T-helper 1 cell treated with Interleukin-12 subunit alpha and Interleukin-12 subunit beta and Interleukin-4 antibody, amounts not matched to agents 30 μg/mL and 1 μg/mL, for 36 hours (primary cell): ENCODE data around the gene ACO1.

Experiments used
- H3K27ac Mint-ChIP-seq: one replicate; pipeline ENCODE4 v1.8.0; 2021; ENCODE audit warnings: mild to moderate bottlenecking, mixed read lengths
- H3K27me3 Mint-ChIP-seq: one replicate; pipeline ENCODE4 v1.8.0; 2021; ENCODE audit warnings: low read depth, mixed read lengths
- H3K36me3 Mint-ChIP-seq: one replicate; pipeline ENCODE4 v1.8.0; 2021; ENCODE audit warnings: low read depth, mixed read lengths
- H3K4me1 Mint-ChIP-seq: one replicate; pipeline ENCODE4 v1.8.0; 2021; ENCODE audit warnings: low read depth, mixed read lengths
- H3K4me3 Mint-ChIP-seq: one replicate; pipeline ENCODE4 v1.8.0; 2021; ENCODE audit warnings: mild to moderate bottlenecking, moderate library complexity, mixed read lengths
- H3K9me3 Mint-ChIP-seq: one replicate; pipeline ENCODE4 v1.8.0; 2021; ENCODE audit warnings: mixed read lengths

The ACO1 gene

DNA sequence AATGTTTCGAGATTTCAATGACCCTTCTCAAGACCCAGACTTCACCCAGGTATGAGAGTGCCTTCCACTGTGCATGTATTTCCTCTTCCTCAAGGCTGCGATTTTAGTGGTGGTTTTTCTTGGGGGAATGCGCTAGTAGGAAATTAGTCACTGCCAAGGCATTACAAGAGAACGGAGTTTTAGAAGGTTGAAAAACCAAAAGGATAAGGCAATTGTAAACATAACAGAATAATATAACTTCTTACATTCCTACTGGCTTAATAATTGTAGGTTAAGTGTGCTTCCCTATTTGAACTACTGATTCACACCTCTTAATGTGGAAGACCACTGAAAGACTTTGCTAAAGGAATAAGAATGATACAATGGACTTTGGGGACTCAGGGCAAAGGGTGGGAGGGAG, 38.9 kb downstream of the ACO1 start:
- Mint-ChIP-seq H3K4me1 (peaks cover 4% of the 10 kb centered on the region), H3K9me3 (no peaks in the 10 kb centered on the region), H3K27me3 (no peaks in the 10 kb centered on the region), H3K27ac (no peak overlapping the region), H3K4me3 (no peak overlapping the region), H3K36me3 (peaks cover 18% of the 10 kb centered on the region)

- H3K27me3 Mint-ChIP-seq: no peaks in the 10 kb centered on the region
- no peak overlapping the region for H3K4me3 Mint-ChIP-seq
- H3K36me3 Mint-ChIP-seq: peaks cover 13% of the 10 kb centered on the region
- H3K27ac Mint-ChIP-seq: no peak overlapping the region
- H3K9me3 Mint-ChIP-seq: no peaks in the 10 kb centered on the region
- H3K4me1 Mint-ChIP-seq: peaks cover 4% of the 10 kb centered on the region
Measured at GRCh38 chr9:32424616-32425015, 40.2 kb downstream of the ACO1 start.

DNA sequence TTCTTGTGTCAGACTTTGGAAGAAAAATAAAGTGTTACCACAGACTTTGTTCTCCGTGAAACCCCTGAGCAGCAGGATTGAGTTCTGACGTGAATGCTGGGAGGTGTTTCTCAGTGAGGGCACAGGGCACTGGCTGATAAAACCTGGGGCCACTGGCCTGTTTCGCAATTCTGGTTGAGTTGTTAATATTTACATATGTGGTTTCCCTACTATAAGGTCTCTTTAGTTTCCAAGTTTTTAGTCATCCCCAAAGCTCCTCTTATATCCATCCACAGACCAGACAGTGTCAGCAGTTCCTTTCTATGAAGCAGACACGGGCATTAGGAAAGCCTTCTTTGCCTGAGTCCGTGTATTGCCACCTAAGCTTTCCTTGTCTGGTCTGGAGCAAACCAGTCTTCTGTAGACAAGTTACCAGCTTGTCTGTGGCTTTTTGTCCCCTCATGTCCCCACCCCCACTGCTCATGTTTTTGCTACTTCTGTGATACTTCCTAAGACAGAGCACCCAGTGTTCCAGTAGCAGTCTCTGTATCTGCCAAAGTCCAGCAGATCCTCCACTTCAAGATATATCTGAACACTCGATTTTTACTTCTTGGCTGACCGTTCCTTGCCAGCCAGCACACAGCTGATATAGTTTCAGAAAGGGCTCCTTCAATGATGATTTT, 42.0 kb downstream of the ACO1 start:
- H3K9me3 Mint-ChIP-seq: no peaks in the 10 kb centered on the region
- no peak overlapping the region for H3K27ac Mint-ChIP-seq
- H3K36me3 Mint-ChIP-seq: peaks cover 13% of the 10 kb centered on the region
- no peak overlapping the region for H3K4me3 Mint-ChIP-seq
- H3K27me3 Mint-ChIP-seq: no peaks in the 10 kb centered on the region
- H3K4me1 Mint-ChIP-seq: peaks cover 4% of the 10 kb centered on the region

- H3K9me3 Mint-ChIP-seq: no peaks in the 10 kb centered on the region
- H3K4me1 Mint-ChIP-seq: peaks cover 4% of the 10 kb centered on the region
- no peak overlapping the region for H3K27ac Mint-ChIP-seq
Measured at GRCh38 chr9:32427111-32427873, 42.8 kb downstream of the ACO1 start.

DNA sequence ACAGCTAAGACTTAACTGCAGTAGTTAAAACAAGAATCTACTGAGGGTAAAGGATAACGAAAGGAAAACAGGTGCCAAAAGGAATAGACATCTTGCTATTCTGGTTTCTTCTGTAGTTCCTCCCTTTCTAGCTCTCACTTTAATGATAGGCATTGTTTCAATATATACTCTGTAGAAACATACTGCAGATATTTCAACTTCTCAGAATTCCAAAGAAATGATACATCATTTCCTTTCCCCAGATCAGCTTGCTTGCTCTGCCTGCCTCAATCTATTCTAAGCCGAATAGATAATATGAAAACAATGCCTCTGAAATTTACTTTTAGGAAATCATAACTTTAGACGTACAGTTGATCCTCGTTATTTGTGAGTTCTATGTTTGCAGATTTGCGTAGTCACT, 46.3 kb downstream of the ACO1 start:
- Mint-ChIP-seq H3K27me3 (no peaks in the 10 kb centered on the region), H3K27ac (no peak overlapping the region), H3K36me3 (peaks cover 17% of the 10 kb centered on the region), H3K9me3 (no peaks in the 10 kb centered on the region), H3K4me1 (peaks cover 4% of the 10 kb centered on the region), H3K4me3 (no peak overlapping the region)

More at GRCh38 chr9:32427111-32427873, 42.8 kb downstream of the ACO1 start:
- H3K36me3 Mint-ChIP-seq: peaks cover 11% of the 10 kb centered on the region
- no peak overlapping the region for H3K4me3 Mint-ChIP-seq
- no peaks in the 10 kb centered on the region for H3K27me3 Mint-ChIP-seq

DNA sequence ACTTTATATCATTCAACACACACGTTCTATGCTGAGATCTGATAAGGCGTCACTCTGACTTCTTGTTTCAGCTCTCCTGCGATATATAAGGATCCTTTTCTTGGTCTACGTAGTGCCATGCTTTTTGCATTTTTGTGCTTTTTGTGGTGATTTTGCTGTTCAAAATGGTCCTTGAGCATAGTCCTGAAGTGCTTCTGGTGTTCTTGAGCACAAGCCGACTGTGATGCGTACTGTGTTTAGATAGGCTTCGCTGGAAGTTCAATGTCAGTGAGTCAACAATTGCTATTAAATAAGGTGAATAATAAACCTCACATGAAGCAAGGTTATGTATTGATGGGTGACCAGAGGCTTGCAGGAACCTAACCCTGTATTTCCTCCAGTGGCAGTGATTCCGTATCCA, 46.8 kb downstream of the ACO1 start:
- Mint-ChIP-seq H3K9me3 (no peaks in the 10 kb centered on the region), H3K36me3 (peaks cover 18% of the 10 kb centered on the region), H3K27me3 (no peaks in the 10 kb centered on the region), H3K4me3 (no peak overlapping the region), H3K27ac (no peak overlapping the region), H3K4me1 (peaks cover 4% of the 10 kb centered on the region)

DNA sequence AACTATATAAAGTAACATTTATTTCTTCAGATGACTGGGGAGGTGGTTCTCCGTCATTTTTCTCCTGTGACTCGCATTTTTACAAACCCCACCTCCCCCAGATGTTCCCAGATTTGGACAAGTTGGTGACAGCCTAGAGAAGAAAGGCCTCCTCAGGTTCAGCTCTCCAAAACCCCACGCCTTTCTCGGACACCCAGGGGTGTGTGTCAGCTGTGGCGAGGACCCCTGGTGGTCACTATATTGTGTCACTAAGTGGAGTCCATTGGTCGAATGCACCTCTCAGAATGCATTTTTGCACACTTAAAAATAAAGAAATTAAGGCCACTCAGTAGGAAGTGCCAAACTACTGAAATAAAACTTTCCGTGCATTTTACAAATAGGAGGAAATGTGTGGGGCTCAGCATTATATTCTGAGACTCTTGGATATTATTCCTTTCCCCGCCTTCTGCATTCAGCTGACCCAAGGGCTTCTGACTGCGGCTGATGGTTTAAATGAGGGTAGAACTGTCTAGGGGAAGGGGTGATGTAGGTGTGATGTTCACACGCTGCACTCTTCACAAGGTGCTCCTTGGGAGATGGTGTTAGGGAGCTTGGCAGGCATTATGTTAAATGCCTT, 47.6 kb downstream of the ACO1 start:
- Mint-ChIP-seq H3K36me3 (peaks cover 23% of the 10 kb centered on the region), H3K27me3 (no peaks in the 10 kb centered on the region), H3K4me1 (peaks cover 4% of the 10 kb centered on the region)

DNA sequence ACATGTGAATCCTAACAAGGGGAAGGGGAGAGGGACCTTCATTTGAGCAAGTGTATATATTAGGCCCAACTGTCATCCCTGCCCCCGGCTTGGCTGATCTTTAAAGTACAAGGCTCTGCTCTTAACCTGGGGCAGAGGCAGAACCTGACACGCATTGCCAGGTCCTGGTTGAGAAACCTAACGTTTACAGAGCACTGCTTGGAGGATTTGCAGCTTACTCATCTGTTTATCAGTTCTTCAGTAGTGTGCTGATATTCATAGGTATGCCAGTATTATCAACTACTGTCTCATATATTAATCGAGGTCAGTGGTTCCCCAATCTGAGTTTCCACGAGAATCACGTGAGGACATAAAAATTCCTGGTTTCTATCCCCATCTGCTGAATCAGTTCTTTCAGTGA, 50.4 kb downstream of the ACO1 start:
- Mint-ChIP-seq H3K36me3 (peaks cover 37% of the 10 kb centered on the region), H3K27ac (no peak overlapping the region), H3K9me3 (no peaks in the 10 kb centered on the region), H3K4me3 (no peak overlapping the region), H3K27me3 (no peaks in the 10 kb centered on the region), H3K4me1 (no peaks in the 10 kb centered on the region)

More for the DNA sequence above, 47.6 kb downstream of the ACO1 start:
- Mint-ChIP-seq H3K27ac (no peak overlapping the region), H3K9me3 (no peaks in the 10 kb centered on the region), H3K4me3 (no peak overlapping the region)

DNA sequence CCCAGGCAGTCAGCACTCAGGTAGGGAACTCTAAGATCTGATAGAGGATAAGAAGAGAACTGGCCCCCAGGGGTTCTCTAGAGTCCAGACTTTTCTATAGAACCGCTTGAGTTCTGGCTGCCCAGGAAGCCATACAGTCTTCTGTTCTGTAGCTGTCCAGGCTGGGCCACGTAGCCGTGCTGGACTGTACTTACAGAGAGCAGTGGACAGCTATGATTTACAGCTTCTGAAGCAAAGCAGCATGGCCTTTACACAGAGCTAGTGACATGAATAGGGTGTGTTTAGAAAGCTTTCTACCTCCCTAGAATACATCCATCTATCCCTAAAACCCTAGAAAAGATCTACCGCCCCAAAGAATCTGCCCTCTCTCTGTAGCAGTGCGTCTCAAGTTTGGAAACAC, 57.2 kb downstream of the ACO1 start:
- no peaks in the 10 kb centered on the region for H3K4me1 Mint-ChIP-seq
- H3K27me3 Mint-ChIP-seq: no peaks in the 10 kb centered on the region
- no peaks in the 10 kb centered on the region for H3K9me3 Mint-ChIP-seq
- no peak overlapping the region for H3K4me3 Mint-ChIP-seq
- H3K36me3 Mint-ChIP-seq: peaks cover 57% of the 10 kb centered on the region
- no peak overlapping the region for H3K27ac Mint-ChIP-seq

GRCh38 chr9:32442433-32442832, 58.0 kb downstream of the ACO1 start:
- H3K36me3 Mint-ChIP-seq: peaks cover 59% of the 10 kb centered on the region
- H3K27me3 Mint-ChIP-seq: no peaks in the 10 kb centered on the region
- no peak overlapping the region for H3K27ac Mint-ChIP-seq
- H3K9me3 Mint-ChIP-seq: no peaks in the 10 kb centered on the region
- no peak overlapping the region for H3K4me3 Mint-ChIP-seq
- H3K4me1 Mint-ChIP-seq: no peaks in the 10 kb centered on the region

DNA sequence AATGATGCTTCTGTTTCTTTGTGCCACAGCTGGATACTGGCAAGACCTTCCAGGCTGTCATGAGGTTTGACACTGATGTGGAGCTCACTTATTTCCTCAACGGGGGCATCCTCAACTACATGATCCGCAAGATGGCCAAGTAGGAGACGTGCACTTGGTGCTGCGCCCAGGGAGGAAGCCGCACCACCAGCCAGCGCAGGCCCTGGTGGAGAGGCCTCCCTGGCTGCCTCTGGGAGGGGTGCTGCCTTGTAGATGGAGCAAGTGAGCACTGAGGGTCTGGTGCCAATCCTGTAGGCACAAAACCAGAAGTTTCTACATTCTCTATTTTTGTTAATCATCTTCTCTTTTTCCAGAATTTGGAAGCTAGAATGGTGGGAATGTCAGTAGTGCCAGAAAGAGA, 65.5 kb downstream of the ACO1 start:
- no peaks in the 10 kb centered on the region for H3K4me1 Mint-ChIP-seq

DNA sequence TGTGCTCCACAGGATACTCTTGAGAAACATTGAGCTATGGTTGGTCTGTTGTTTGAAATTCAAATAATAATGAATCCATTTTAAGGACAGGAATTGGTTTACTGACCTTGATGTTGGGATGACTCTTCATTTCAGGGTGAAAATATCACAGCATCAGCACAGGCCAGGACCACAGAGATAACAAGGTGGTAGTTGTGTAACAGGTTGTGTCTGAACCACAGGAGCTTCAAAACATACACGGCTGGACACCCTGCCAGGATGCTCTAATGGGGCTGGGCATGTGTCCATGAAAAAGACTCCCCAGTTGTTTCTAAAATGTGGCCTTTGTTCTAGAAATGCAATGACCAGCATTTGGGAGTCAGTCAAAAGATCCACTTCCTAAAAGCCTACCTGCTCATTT, 69.8 kb downstream of the ACO1 start:
- peaks cover 32% of the 10 kb centered on the region for H3K36me3 Mint-ChIP-seq
- H3K4me3 Mint-ChIP-seq: no peak overlapping the region
- H3K27me3 Mint-ChIP-seq: no peaks in the 10 kb centered on the region
- no peak overlapping the region for H3K27ac Mint-ChIP-seq
- no peaks in the 10 kb centered on the region for H3K9me3 Mint-ChIP-seq
- H3K4me1 Mint-ChIP-seq: no peaks in the 10 kb centered on the region

More for the DNA sequence above, 65.5 kb downstream of the ACO1 start:
- no peak overlapping the region for H3K4me3 Mint-ChIP-seq
- no peaks in the 10 kb centered on the region for H3K27me3 Mint-ChIP-seq
- peaks cover 57% of the 10 kb centered on the region for H3K36me3 Mint-ChIP-seq
- H3K27ac Mint-ChIP-seq: no peak overlapping the region
- H3K9me3 Mint-ChIP-seq: no peaks in the 10 kb centered on the region

DNA sequence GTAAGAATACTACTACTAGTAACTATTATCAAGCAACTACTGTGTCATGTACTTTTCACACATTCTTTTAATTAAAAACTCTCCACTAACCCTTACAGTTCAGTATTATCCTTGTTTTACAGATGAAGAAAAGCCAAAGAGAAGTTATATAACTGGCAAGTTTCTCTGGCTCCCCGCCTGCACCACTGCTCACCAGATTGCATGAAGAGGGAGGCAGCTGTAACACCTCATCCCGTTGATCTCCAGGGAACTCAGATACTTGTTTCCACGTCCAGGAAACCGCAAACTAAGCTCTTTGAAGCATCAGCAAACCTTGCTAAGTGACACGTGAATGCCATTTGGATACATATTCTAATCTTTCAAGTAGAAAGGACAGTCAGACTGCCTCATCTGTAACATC, 71.3 kb downstream of the ACO1 start:
- H3K27ac Mint-ChIP-seq: no peak overlapping the region
- H3K9me3 Mint-ChIP-seq: no peaks in the 10 kb centered on the region
- no peak overlapping the region for H3K4me3 Mint-ChIP-seq
- peaks cover 3% of the 10 kb centered on the region for H3K4me1 Mint-ChIP-seq
- peaks cover 34% of the 10 kb centered on the region for H3K36me3 Mint-ChIP-seq
- H3K27me3 Mint-ChIP-seq: no peaks in the 10 kb centered on the region

DNA sequence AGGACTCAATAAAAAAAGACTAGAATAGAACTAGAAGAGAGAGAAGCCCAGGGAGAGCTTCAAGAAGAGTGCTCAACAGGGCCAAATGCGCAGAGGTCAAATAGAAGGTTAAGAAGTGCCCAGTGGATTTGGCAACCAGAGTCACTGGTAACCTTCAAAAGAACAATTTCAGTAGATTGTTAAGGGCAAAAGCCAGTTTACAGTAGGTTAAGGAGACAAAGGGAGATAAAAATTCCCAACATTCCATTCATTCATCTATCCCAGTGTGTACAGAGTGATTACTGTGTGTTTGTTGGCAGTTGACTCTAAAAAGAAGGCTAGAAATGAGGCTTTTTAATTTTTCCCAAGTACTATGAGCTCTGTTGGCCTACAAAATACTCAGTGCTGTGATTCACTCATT, 72.1 kb downstream of the ACO1 start:
- H3K27me3 Mint-ChIP-seq: no peaks in the 10 kb centered on the region
- H3K4me3 Mint-ChIP-seq: no peak overlapping the region
- H3K36me3 Mint-ChIP-seq: peaks cover 29% of the 10 kb centered on the region
- peaks cover 3% of the 10 kb centered on the region for H3K4me1 Mint-ChIP-seq
- no peak overlapping the region for H3K27ac Mint-ChIP-seq
- H3K9me3 Mint-ChIP-seq: no peaks in the 10 kb centered on the region
